Chondrocyte (in vitro differentiated cells): ENCODE measurements around the gene TMEM171. TPM values are rescaled to one million over a fixed set of nuclear protein-coding genes. Genes with fewer than 3 reads are reported as not detected.
A peak's percentile ranks its signal among the peaks of the same experiment; 100 is the strongest.

ENCODE experiments used
- DNase-seq: peaks from one replicate; pipeline ENCODE4 v3.0.0; 2021; ENCODE audit warnings: mixed read lengths, low spot score
- H3K27ac Mint-ChIP-seq: one replicate; pipeline ENCODE4 v1.8.0; 2021; ENCODE audit warnings: mild to moderate bottlenecking, moderate library complexity, mixed read lengths; ENCODE audit not compliant: unreplicated experiment
- H3K27me3 Mint-ChIP-seq: 2 replicates; pipeline ENCODE4 v1.8.0; 2021; ENCODE audit warnings: low read depth, mixed read lengths
- H3K36me3 Mint-ChIP-seq: 2 replicates; pipeline ENCODE4 v1.8.0; 2021; ENCODE audit warnings: low read depth, mixed read lengths
- H3K4me1 Mint-ChIP-seq: 2 replicates; pipeline ENCODE4 v1.8.0; 2021; ENCODE audit warnings: low read depth, mild to moderate bottlenecking, mixed read lengths
- H3K4me3 Mint-ChIP-seq: one replicate; pipeline ENCODE4 v1.8.0; 2021; ENCODE audit warnings: mild to moderate bottlenecking, moderate library complexity, mixed read lengths; ENCODE audit not compliant: unreplicated experiment
- H3K9me3 Mint-ChIP-seq: 2 replicates; pipeline ENCODE4 v1.8.0; 2021; ENCODE audit warnings: low read depth, mixed read lengths
- CTCF ChIP-seq: fragments of 200-600 bp; sonication (generic); IDR thresholded peaks from 2 replicates; pipeline ENCODE4 v1.5.0; 2021; ENCODE audit warnings: antibody characterized with exemption, mild to moderate bottlenecking, moderate library complexity
- total RNA-seq: library from RNA; stranded (reverse); gene quantifications from 3 replicates; pipeline ENCODE4 v1.2.1, GENCODE V29; 2021

The TMEM171 gene
- total RNA-seq, 1 donor from 2014 or later = 2.6 TPM

GRCh38 chr5:73155271-73156222, 35.2 kb downstream of the TMEM171 start:
- Mint-ChIP-seq H3K4me3 (no peak overlapping the region), H3K4me1 (peaks cover 22% of the 10 kb centered on the region), H3K27ac (no peak overlapping the region), H3K36me3 (no peaks in the 10 kb centered on the region), H3K9me3 (no peaks in the 10 kb centered on the region), H3K27me3 (no peaks in the 10 kb centered on the region)
- DNase-seq = no peak
- TF ChIP-seq CTCF = no peak

DNA sequence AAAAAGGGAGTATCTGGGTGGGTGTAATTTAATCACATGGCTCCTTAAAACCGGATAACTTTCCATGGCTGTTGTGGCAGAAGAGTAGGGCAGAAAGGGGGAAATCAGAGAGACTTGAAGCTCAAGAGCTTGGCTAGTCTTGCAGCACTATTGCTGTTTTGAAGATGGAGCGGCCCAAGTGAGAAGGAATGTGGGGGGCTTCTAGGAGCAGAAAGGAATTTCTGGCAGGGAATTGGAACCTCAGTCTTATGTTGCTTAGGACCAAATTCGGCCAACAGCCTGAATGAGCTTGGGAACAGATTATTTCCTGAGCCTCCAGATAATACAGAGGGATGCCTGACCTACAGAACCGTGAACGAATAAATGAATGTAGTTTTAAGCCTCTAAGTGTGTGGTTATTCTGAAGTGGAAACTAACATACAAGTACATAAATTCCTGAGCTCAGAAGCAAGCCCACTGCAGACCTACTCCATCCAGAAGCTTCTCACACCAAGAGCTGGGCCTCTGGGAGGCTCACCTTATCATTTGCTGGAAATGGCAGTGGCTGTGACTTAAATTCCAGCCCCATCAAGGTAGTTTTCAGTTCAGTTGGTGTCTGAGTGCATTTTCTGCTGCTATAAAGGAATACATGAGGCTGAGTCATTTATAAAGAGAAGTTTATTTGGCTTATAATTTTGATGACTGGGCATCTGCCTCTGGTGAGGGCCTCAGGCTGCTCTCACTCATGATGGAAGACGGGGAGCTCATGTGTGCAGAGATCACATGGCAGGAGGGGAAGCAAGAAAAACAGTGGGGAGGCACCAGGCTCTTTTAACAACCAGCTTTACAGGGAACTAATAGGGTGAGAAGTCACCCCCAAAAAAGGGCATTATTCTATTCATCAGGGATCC, 37.3 kb downstream of the TMEM171 start:
- Mint-ChIP-seq H3K27ac (no peak overlapping the region), H3K27me3 (peaks cover 3% of the 10 kb centered on the region), H3K4me3 (no peak overlapping the region), H3K36me3 (no peaks in the 10 kb centered on the region), H3K9me3 (no peaks in the 10 kb centered on the region), H3K4me1 (peaks cover 3% of the 10 kb centered on the region)
- no peak for DNase-seq
- no peak for TF ChIP-seq CTCF

GRCh38 chr5:73158313-73158712, 37.9 kb downstream of the TMEM171 start:
- TF ChIP-seq CTCF = no peak
- Mint-ChIP-seq H3K4me3 (no peak overlapping the region), H3K27me3 (peaks cover 3% of the 10 kb centered on the region), H3K27ac (no peak overlapping the region), H3K9me3 (no peaks in the 10 kb centered on the region), H3K4me1 (peaks cover 3% of the 10 kb centered on the region), H3K36me3 (no peaks in the 10 kb centered on the region)
- DNase-seq = no peak

GRCh38 chr5:73160239-73160671, 39.9 kb downstream of the TMEM171 start:
- no peak overlapping the region for H3K4me3 Mint-ChIP-seq
- DNase-seq = no peak
- H3K4me1 Mint-ChIP-seq = peaks cover 3% of the 10 kb centered on the region
- no peak for TF ChIP-seq CTCF
- H3K9me3 Mint-ChIP-seq = no peaks in the 10 kb centered on the region
- peaks cover 11% of the 10 kb centered on the region for H3K27me3 Mint-ChIP-seq
- H3K27ac Mint-ChIP-seq = no peak overlapping the region
- no peaks in the 10 kb centered on the region for H3K36me3 Mint-ChIP-seq

DNA sequence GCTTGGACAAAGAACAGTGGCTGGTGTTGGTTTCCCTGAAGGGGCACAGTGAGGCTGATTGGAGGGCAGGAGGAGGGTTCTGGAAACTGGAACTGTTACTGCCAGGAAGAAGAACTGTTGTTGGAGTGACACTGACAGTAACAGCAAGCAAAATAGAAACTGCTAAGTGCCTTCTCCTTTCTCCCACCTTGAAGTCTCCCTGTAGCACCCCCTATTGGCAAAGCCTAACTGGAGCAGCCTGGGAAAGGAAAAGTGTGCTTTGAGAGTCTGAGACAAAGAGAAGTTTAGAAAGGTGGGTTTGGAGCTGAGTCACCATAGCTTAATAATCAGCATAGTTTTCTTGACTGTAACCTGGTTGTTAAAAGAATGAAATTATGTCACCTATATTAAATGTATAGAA, 50.1 kb downstream of the TMEM171 start:
- DNase-seq = no peak
- H3K9me3 Mint-ChIP-seq = peaks cover 5% of the 10 kb centered on the region
- H3K4me3 Mint-ChIP-seq = no peak overlapping the region
- peak; percentile 50 for TF ChIP-seq CTCF
- H3K27ac Mint-ChIP-seq = no peak overlapping the region
- H3K27me3 Mint-ChIP-seq = peaks cover 6% of the 10 kb centered on the region
- no peaks in the 10 kb centered on the region for H3K36me3 Mint-ChIP-seq
- H3K4me1 Mint-ChIP-seq = peaks cover 7% of the 10 kb centered on the region
